GM21825 (cell line): ENCODE measurements around the gene PRKCZ.

Source experiments
- ATAC-seq: cut with Tn5 transposase; IDR thresholded peaks from one replicate; pipeline ENCODE4 v1.9.1; 2021; ENCODE audit warnings: mild to moderate bottlenecking, moderate library complexity; ENCODE audit not compliant: unreplicated experiment

PRKCZ gene

DNA sequence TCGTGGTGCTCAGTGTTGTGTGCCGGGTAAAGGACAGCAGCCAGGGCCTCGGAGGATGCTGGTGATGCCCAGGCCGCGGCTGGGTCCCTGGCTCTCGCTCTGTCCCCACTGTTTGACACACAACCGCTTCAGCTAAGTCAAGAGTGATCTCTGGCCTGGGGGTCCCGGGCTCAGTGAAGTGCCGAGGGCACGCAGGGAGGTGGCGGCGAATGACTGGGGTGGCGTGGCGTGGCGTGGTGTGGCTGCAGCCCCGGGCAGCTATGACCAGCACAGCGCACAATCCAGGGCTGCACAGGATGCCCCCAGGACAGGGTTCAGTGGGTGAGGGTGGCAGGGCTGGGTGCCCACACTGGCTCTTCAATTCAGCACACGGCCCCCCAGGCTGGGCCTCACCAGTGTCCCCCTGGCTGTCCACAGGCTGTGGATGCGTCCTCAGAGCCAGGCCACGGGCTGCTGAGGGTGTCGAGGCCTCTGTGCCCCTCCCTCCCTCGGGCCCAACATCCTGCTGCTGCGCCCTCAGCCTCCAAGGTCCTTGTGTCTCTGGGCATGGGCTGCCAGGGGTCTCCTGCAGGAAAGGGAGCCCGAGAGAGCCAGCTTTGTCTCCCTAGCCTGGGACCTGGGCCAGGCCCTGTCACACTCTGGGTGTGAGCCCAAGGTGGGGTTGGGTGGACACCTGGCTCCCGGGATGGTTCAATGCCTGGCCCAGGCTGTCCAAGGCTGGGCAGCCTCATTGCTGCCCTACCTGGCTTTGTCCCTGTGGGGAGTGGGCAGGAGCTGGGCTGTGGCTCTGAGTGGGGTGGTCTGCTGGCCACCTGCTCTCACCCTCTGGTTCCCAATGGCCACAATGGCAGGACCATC is 165.9 kb downstream of the PRKCZ start:
- no peak for ATAC-seq

DNA sequence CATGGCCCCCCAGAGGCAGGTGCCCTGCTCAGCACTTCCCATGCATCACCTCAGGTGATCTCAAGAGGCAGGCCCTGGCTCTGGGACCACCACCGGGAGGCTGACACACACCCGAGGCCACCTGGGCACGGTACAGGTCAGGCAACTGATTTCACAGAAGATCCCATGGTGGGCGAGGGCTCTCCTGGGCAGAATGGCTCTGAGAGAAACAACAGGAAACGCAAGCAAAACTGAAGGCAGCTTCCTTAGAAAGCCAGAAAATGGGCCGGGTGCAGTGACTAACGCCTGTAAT is 166.5 kb downstream of the PRKCZ start:
- ATAC-seq, result no peak

DNA sequence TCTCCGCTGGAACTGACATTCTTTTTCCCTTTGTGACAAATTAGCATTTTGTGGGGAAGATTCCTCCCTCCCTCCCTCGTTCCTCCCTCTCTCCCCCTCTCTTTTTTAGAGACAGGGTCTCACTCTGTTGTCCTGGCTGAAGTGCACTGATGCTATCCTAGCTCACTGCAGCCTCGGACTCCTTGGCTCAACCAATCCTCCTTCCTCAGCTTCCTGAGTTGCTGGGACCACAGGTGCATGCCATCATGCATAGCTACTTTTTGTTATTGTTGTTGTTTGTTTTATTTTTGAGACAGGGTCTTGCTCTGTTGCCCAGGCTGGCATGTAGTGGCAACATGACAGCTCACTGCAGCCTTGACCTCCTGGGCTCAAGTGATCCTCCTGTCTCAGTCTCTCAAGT is 171.1 kb downstream of the PRKCZ start:
- ATAC-seq, result no peak

DNA sequence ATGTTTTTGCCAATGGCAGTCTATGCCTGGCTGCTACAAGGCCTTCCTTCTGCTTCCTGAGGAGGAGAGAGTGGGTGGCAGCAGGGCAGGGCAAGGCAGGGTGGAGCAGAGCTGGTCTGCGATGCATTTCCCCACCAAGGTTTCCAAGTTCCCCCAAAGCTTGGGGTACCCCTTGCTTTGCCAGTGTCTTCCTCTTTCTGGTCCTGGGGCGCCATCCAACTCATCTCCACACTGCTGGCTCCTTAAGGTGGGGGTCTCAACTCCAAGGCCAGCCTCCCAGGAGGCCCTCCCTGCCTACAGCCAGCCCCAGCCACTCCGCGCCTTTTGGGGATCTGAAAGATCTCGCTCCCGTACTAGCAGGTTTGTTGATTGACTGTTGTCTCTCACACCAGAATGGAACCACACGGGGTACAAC is 174.0 kb downstream of the PRKCZ start:
- no peak for ATAC-seq

- no peak for ATAC-seq
Measured at GRCh38 chr1:2224631-2225428, 174.6 kb downstream of the PRKCZ start.

DNA sequence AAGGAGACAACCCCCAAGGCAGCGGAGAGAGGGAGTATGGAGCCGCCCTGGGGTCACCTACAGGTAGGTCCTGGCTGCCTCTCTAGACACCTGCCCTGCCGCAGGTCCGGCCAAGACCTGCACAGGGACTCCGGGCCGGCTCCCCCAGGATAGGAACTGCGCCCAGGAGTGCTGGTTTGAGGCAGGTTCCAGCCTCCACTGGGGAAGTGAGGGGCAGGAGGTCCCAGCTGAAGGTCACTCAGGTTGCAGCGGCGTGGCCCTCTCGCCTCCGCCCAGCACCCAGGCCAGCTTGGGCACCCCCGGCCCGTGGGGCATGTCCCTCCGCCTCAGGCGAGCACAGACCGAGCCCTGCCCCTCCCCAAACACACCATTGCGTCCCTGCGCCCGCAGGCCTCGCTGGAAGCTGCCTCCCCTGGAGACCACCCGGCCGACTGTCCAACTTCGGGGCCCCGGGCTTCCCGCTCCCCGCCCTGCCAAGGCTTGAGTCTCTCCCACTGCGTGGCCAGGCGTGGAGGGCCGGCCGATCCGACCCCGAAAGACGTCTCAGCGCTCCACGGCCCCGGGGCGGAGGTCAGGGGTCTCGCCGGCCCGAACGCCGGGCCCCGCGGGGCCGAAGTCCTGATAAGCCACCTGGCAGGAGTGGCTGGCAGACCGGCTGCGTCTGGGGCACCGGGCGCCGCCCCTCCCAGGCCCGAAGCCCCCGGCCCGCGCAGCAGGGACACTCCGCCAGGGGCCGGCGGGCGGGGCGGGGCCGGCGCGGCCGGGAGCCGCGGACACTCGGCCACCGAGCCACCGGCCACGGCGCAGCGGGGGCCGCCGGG is 176.5 kb downstream of the PRKCZ start:
- ATAC-seq, result peak; percentile 0

GRCh38 chr1:2227346-2228156 is 177.3 kb downstream of the PRKCZ start:
- ATAC-seq, result peak; percentile 84

DNA sequence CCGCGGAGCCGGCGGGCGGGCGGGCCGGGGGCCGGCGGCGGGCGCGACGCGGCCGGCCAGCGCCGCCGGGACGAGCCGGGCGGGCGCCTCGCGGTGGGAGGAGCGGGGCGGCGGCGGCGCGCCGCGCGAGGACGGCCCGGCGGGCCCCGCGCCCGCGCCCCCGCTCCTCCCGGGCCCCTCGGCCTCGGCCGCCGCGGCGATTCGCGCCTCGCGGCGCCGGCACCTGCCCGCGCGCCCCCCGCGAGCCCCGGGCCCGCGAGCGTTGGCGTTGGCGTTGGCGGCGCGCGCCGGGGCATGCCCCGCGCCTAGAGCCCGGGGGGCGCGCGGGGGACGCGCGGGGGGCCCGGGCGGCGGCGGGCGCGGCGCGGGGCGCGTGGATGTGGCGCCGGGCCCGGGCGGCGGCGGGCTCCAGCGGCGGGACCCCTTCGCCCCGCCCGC is 178.0 kb downstream of the PRKCZ start, which contains the start of gene SKI:
Gene SKI, plus strand, starts transcription at position 163 of the 438 bp plus-strand sequence. CDS start 448 bp downstream, outside the sequence.
- ATAC-seq, result no peak

- no peak for ATAC-seq
Measured at GRCh38 chr1:2228694-2229036, 178.5 kb downstream of the PRKCZ start.

- ATAC-seq, result no peak
Measured at GRCh38 chr1:2229037-2229864, 179.0 kb downstream of the PRKCZ start.

DNA sequence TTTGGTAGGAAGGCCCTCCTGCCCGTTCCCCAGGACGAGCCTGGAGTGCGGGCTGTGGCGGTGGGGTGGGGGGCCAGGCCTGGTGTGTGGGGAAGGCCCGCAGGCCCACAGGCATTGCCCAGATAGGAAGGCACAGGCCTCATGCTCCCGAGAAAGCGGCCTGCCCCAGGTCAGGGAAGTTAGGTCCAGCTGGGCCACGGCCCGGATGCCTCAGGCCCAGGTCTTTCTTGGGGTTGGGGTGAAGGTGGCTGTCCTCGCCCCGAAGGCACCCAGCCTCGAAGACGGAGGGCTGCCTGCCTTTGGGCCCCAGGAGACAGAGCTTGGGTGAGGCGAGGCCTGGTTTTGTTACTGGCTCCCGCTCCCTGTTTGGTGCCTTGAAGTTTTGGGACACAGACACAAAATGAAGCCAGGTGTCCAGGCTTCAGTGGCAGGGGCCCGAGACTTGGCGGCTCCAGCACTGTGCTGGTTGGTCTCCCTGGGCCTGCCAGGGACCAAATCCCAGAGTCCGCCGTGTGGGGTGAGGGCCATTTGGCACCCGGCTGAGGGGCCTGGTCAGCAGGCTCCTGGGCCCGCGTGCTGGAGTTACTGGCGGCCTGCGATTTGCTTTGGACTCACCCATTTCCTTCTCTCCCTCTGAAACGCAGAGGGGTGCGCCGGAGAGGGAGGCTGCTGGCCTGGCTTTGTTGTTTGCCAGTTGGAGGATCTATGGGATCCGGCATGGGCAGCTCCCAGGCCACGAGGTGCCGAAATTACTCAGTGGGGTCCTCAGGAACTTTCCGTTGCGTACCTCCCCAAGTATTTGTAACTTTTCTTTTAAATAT is 179.9 kb downstream of the PRKCZ start:
- ATAC-seq, result no peak

DNA sequence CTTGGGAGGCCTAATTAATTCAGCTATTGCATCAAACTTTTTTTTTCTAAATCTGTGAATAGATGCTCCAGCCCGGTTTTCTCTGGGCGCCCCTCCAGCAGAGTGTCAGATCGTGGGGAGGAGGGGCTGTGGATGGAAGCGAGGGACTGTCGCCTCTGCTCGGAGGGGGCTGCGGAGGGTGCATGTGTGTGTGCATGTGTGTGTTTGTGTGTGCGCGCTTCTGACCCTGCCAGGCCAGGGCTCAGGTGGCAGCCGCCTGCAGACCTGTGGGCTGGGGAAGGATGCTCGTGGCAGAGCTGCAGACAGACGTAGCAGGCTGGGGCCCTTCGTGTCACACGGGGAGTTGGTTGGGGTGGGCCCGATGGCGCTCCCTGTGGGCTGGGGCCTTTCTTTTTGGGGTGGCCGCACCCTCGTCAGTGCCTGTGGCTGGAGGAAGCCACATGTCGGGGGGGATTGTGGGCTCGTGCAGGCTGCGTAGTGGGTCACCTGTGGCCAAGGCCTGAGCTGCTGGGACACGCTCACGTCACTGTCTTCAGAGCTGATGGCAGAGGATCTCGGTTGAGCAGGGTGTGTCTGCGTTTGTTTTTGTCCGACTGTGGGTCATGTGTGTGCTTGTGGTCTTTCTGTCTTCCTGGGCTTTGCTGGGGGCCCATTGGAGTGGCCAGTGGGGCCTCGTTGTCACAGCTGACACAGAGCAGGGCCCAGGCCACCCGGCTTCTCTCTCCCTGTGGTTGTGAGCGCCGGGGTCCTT is 180.7 kb downstream of the PRKCZ start:
- no peak for ATAC-seq

DNA sequence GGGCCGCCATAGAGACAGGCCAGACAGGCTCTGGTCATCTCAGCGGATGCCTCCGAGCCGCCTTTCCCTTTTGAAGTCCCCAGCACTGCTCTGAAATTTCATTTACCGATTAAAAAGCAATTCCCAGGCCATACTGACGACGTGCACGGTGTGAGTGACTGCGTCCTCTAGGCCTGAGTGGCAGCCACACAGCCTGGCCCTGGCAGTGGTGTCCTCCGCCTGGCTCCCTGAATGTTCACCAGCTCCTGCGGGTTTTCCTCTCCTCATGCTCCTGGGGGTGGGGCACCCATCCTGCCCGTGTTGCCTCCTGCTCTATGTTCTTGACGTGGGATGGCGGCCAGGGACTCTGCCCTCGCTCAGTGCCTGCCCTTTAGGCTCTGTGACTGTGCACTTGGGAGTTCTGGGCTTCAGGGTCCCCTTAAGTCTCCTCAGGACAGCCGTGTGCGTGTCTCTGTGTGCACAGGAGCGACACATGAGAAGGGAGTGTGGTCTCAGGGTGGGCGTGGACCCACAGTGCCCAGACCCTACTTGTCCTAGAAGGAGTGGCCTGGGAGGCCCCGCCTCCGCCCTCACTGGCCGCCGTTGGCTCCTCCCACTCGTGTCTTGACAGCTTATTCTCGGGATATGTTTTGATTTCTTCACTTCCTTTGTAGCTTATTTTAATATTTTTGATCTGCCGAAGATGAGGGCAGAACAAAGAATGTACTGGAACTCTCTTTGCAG is 181.5 kb downstream of the PRKCZ start:
- ATAC-seq, result no peak

DNA sequence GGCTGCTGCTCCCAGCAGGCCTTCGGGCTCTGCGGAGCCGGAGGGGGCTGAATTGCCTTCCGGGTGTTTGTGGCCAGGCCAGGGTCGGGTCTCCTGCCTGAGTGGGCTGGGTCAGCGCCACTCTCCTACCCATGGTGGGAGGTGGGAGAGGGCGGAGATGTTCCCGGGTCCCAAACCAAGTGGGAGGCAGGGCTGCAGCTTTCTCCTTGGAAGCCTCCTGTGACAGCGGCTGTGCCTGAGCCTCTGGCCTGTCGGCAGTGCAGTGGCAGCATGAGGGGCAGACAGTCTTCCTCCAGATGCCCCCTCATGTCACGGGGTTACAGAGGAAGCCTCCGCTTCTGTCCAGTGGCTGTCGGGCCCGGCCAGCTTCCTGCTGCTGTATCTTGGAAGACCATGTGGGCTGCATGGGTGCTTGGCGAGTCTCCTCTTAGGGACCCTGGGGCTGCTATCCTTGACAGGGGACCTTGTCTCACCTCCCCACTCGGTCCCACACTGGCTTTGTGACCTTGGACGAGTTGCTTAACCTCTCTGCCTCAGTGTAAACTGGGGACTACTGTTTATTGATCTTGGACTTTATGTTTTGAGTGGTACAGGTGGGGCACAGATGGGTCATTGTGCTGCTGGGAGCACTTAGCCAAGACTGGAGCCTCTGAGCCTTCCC is 182.2 kb downstream of the PRKCZ start:
- ATAC-seq, result no peak

GRCh38 chr1:2232916-2233438 is 182.8 kb downstream of the PRKCZ start:
- no peak for ATAC-seq

GRCh38 chr1:2233468-2233867 is 183.3 kb downstream of the PRKCZ start:
- ATAC-seq, result no peak
